Nephron progenitor cell (in vitro differentiated cells): ENCODE data around the gene IL26.

Experiments
- DNase-seq: peaks from one replicate; pipeline ENCODE4 v3.0.0; 2021
- H3K27ac Mint-ChIP-seq: 2 replicates; pipeline ENCODE4 v1.8.0; 2021; ENCODE audit warnings: mild to moderate bottlenecking, moderate library complexity, mixed read lengths
- H3K27me3 Mint-ChIP-seq: 2 replicates; pipeline ENCODE4 v1.8.0; 2021; ENCODE audit warnings: mild to moderate bottlenecking, low read depth, mixed read lengths; ENCODE audit not compliant: poor library complexity
- H3K36me3 Mint-ChIP-seq: 2 replicates; pipeline ENCODE4 v1.8.0; 2021; ENCODE audit warnings: low read depth, mixed read lengths
- H3K4me1 Mint-ChIP-seq: 2 replicates; pipeline ENCODE4 v1.8.0; 2021; ENCODE audit warnings: mixed read lengths
- H3K4me3 Mint-ChIP-seq: 2 replicates; pipeline ENCODE4 v1.8.0; 2021; ENCODE audit warnings: mild to moderate bottlenecking, moderate library complexity, mixed read lengths
- H3K9me3 Mint-ChIP-seq: 2 replicates; pipeline ENCODE4 v1.8.0; 2021; ENCODE audit warnings: mild to moderate bottlenecking, moderate library complexity, mixed read lengths
- TF ChIP-seq, protein P1 (sequence below): fragments of 200-600 bp; sonication (generic); IDR thresholded peaks from 2 replicates; pipeline ENCODE4 v1.5.0; 2021; ENCODE audit warnings: antibody characterized with exemption

Gene IL26, protein sequence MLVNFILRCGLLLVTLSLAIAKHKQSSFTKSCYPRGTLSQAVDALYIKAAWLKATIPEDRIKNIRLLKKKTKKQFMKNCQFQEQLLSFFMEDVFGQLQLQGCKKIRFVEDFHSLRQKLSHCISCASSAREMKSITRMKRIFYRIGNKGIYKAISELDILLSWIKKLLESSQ

DNA sequence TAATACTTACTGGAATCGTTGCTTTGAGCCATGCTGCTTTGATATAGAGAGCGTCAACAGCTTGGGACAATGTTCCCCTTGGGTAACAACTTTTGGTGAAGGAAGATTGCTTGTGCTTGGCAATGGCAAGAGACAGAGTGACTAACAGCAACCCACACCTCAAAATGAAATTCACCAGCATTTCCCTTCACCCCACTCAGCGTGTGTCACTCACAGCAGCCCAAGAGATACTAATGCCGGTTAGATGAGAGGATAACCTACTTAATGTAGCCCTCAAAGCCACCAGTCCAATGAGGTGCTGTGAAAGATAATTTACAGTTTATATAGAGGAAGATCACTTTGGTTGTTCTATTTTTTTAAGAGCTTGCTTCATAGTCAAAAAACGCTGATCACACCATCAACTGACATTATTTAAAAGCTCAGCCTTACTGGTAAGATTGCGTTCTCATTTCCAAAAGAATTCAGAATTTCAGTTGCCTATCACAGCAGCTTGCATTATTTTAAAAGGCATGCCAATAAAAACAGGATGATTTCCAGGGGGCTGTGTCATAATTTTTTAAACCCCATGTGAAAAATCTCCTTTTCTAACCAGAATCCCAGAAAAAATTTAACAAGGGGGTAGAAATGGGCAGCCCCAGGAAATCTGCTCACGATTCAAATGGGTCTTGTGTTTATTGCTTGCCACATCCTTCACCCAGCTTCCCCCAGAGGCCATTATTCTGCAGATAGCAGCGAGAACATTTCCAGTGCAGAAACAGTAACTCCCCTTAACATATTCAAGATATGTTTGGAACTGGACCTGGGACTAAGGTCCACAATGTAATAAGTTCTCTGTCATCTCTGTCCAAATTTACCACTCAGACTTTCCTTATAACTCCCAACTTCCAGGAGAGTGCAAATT lies at the start of gene IL26:
Gene IL26, minus strand, starts transcription at position 235 of the 901 bp plus-strand sequence. Its CDS starts 54 bp downstream, at position 181.
- Mint-ChIP-seq H3K9me3 (peaks cover 5% of the 10 kb centered on the region), H3K4me3 (no peak within 1 kb of the TSS), H3K36me3 (no peaks in the 10 kb centered on the region), H3K4me1 (peaks cover 15% of the 10 kb centered on the region), H3K27ac (no peak within 1 kb of the TSS), H3K27me3 (peaks cover 1% of the 10 kb centered on the region)
- DNase-seq: no peak
- TF ChIP-seq, protein P1, sequence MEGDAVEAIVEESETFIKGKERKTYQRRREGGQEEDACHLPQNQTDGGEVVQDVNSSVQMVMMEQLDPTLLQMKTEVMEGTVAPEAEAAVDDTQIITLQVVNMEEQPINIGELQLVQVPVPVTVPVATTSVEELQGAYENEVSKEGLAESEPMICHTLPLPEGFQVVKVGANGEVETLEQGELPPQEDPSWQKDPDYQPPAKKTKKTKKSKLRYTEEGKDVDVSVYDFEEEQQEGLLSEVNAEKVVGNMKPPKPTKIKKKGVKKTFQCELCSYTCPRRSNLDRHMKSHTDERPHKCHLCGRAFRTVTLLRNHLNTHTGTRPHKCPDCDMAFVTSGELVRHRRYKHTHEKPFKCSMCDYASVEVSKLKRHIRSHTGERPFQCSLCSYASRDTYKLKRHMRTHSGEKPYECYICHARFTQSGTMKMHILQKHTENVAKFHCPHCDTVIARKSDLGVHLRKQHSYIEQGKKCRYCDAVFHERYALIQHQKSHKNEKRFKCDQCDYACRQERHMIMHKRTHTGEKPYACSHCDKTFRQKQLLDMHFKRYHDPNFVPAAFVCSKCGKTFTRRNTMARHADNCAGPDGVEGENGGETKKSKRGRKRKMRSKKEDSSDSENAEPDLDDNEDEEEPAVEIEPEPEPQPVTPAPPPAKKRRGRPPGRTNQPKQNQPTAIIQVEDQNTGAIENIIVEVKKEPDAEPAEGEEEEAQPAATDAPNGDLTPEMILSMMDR: no peak

DNA sequence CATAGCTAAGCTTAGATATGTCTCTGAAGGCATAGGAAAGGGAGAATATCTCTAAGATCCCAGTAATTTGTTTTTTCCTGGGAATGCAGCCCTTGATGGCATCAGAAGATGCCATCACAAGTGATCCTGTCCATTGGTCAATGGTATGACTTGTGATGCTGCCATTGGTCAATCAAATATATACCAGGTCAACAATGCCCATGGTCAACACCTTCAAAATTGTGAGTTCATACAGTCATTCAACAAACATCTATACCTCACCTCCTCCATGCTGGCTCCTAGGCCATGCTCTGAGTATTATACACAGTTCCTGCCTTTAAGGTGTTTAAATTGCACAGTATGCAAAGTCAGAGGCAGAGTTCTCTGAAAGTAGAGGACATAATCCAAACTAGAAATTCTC lies 47.1 kb upstream of the IL26 start:
- Mint-ChIP-seq H3K4me1 (peaks cover 33% of the 10 kb centered on the region), H3K9me3 (no peaks in the 10 kb centered on the region), H3K27ac (no peak overlapping the region), H3K4me3 (no peak overlapping the region), H3K36me3 (no peaks in the 10 kb centered on the region), H3K27me3 (peaks cover 8% of the 10 kb centered on the region)
- TF ChIP-seq, protein P1: no peak
- DNase-seq: no peak

DNA sequence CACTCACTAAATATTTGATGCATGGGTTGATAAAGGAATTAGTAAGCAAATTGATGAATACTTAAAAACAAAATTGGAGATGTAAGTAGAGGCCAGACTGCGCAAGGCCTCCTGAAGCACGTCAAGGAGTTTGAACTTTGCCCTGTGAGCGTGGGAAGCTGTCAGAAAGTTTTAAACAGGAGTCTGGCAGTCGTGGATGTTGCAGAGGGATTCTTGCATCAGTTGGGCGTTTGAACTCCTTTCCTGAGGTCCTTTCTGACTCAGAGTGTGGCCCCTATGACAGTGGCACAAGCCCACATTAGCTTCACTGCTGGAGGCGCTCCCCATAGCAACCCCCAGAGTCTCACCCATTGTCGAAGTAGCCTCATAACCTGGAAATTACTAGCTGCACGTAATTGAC lies 45.7 kb upstream of the IL26 start:
- DNase-seq: no peak
- no peak overlapping the region for H3K4me3 Mint-ChIP-seq
- H3K36me3 Mint-ChIP-seq: no peaks in the 10 kb centered on the region
- TF ChIP-seq, protein P1: no peak
- peak overlapping the region; percentile 67 for H3K27ac Mint-ChIP-seq
- peaks cover 8% of the 10 kb centered on the region for H3K27me3 Mint-ChIP-seq
- H3K4me1 Mint-ChIP-seq: peaks cover 33% of the 10 kb centered on the region
- no peaks in the 10 kb centered on the region for H3K9me3 Mint-ChIP-seq

DNA sequence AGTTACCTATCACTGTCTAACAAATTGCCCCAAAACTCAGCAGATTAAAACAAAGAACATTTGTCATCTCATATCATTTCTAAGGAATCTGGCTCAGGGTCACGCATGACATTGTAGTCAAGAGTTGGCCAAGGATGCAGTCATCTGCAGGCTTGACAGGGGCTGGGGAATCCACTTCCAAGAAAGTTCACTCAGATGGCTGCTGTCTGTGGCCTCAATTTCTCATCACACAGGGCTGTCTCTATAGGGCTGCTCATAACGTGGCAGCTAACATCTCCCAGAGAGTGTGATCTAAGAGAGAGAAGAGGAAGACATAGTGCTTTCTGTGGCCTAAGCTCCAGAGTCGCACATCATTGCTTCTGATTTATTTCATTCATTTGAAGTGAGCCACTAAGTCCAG lies 44.7 kb upstream of the IL26 start:
- Mint-ChIP-seq H3K9me3 (no peaks in the 10 kb centered on the region), H3K4me3 (no peak overlapping the region), H3K4me1 (peaks cover 33% of the 10 kb centered on the region), H3K27me3 (peaks cover 8% of the 10 kb centered on the region), H3K27ac (no peak overlapping the region), H3K36me3 (no peaks in the 10 kb centered on the region)
- TF ChIP-seq, protein P1: no peak
- no peak for DNase-seq

DNA sequence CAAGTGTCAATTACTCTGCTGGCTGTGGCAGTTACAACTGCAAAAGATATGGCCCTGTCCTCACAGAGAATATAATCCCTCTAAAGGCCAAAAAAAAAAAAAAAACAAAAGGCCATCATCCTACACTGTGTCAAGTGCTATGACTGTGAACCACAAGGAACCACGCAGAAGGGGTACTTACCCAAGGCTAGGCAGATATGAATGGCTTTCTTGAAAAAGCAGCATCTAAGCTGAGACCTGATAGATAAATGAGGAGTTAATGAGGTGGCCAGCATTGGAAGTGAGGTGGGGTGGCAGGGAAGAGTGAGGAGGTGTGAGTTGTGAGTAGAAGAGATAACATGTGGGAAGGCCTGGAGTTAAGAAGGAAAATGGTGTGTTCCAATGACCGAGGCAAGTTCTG lies 44.2 kb upstream of the IL26 start:
- H3K27me3 Mint-ChIP-seq: peaks cover 9% of the 10 kb centered on the region
- no peaks in the 10 kb centered on the region for H3K36me3 Mint-ChIP-seq
- no peaks in the 10 kb centered on the region for H3K9me3 Mint-ChIP-seq
- peaks cover 33% of the 10 kb centered on the region for H3K4me1 Mint-ChIP-seq
- no peak for DNase-seq
- H3K4me3 Mint-ChIP-seq: no peak overlapping the region
- H3K27ac Mint-ChIP-seq: peak overlapping the region; percentile 27
- TF ChIP-seq, protein P1: no peak
